Heart left ventricle (tissue), 16 donors: Measurements from ENCODE around the gene AGPAT2. TPM values are rescaled to one million over a fixed set of nuclear protein-coding genes. Genes with fewer than 3 reads are reported as not detected.

Experiments used
- ATAC-seq, 4 donors: fragments of 200-7000 bp; cut with Tn5 transposase; one replicate each; pipeline ENCODE4 v1.9.1; 2020 to 2022; ENCODE audit warnings: moderate library complexity in 4 of 4, mild to moderate bottlenecking in 3 of 4, moderate number of reproducible peaks in 1 of 4
- DNase-seq, 5 donors: peaks; one replicate each; pipeline ENCODE4 v3.0.0-alpha.2; 2020
- H3K27ac ChIP-seq, 12 donors: fragments of 200-600 bp; sonication (generic) in 4 of 12; one replicate each; pipeline versions ENCODE4 v1.5.0 to v1.8.0; 2016 to 2022; ENCODE audit warnings: mild to moderate bottlenecking in 2 of 12
- H3K27me3 ChIP-seq, 9 donors: fragments of 200-600 bp; sonication (generic) in 2 of 9; one replicate each; pipeline versions ENCODE4 v1.5.1 to v1.8.0; 2016 to 2022; ENCODE audit warnings: mild to moderate bottlenecking in 3 of 9
- H3K36me3 ChIP-seq, 9 donors: fragments of 200-600 bp; sonication (generic) in 2 of 9; one replicate each; pipeline versions ENCODE4 v1.5.0 to v1.8.0; 2018 to 2022; ENCODE audit warnings: mild to moderate bottlenecking in 2 of 9
- H3K4me1 ChIP-seq, 12 donors: fragments of 200-600 bp; sonication (generic) in 4 of 12; one replicate each; pipeline versions ENCODE4 v1.5.0 to v1.8.0; 2016 to 2022; ENCODE audit warnings: mild to moderate bottlenecking in 3 of 12
- H3K4me3 ChIP-seq, 12 donors: fragments of 200-600 bp; sonication (generic) in 4 of 12; one replicate each; pipeline versions ENCODE4 v1.5.0 to v1.8.0; 2017 to 2022; ENCODE audit warnings: mild to moderate bottlenecking in 9 of 12, moderate library complexity in 4 of 12
- H3K9me3 ChIP-seq, 12 donors: fragments of 200-600 bp; sonication (generic) in 4 of 12; one replicate each; pipeline versions ENCODE4 v1.5.0 to v1.8.0; 2016 to 2022; ENCODE audit warnings: mild to moderate bottlenecking in 1 of 12
- POLR2A ChIP-seq, 2 donors: fragments of 450-650 bp; IDR thresholded peaks; one replicate each; pipeline ENCODE4 v1.6.1; 2017; ENCODE audit warnings: antibody characterized with exemption in 2 of 2, mild to moderate bottlenecking in 2 of 2, moderate library complexity in 2 of 2
- WGBS, 4 donors: extraction: QIAGEN DNeasy Blood & Tissue Kit in 2 of 4; methylation state at CpG; one replicate each; pipeline versions ENCODE4 v1.1.5 to v1.1.7; 2013 to 2018; 5-methylcytosine and 5-hydroxymethylcytosine counted together
- intact Hi-C, 10 donors: fragments of 100-400 bp; cut with DNase I; formaldehyde crosslinking; loops; one replicate each; pipeline versions ENCODE4 v1.11.1 to v1.14.2; 2022
- polyA plus RNA-seq, 2 donors: library from polyadenylated mRNA; stranded (reverse); fragments of 200-250 nt; gene quantifications; one replicate each; pipeline ENCODE4 v1.2.3, GENCODE V29; 2013
- total RNA-seq, 9 donors: library from RNA; depleted of rRNA in 2 of 9; stranded (reverse); fragments of >200 nt in 2 of 9; fragmentation: NEBNext Ultra II Directional in 3 of 9; extraction: Animal tissue kit (Norgen Biotek cat#: 25700) in 3 of 9; gene quantifications; one replicate each; pipeline versions ENCODE4 v1.1.0 to v1.2.4, GENCODE V29; 2016 to 2023
- TF ChIP-seq, protein P1 (sequence below), 12 donors: fragments of 200-600 bp; sonication (generic) in 4 of 12; IDR thresholded peaks; one replicate each; pipeline versions ENCODE4 v1.5.0 to v1.8.0; 2018 to 2022; ENCODE audit warnings: antibody characterized with exemption in 12 of 12, mild to moderate bottlenecking in 5 of 12
- donor health status: ischemic (EF 13 %, LVEDD 7.1; RV severe dilation, severe dysfunction).
- donor health status: healthy with polysubstance abuse.
- donor health status: DM: no; HTN: yes; CAD: no.
- donor health status: DM: no; HTN: no; CAD: no.
- donor health status: ischemic (EF 25% LVEDD 6.9; RV normal size, moderate dysfunction).
- donor health status: ischemic (EF 25% LVEDD 5.7; RV mildly dilated, moderate dysfunction).
- donor health status: healthy.
- donor health status: DM: yes; HTN: yes; CAD: no.
- donor health status: ischemic (EF 35%, LVEDD 5.7; RV mildly dilated, moderate dysfunction).
- donor health status: nonischemic (EF 11% LVEDD 7.7; RV severe dilation, severe dysfunction).
- donor health status: DM: yes; HTN: yes; CAD: no.
- donor health status: PGD.
- donor health status: ischemic (EF 29% LVEDD 5.4; RV normal size, mild dysfunction).
- donor health status: nonischemic (EF 23%, LVEDD 6.1; RV moderate dilation, normal function).

The AGPAT2 gene
- total and polyA plus RNA-seq, 11 donors, result 52.4 to 122 (median 69.3) TPM

GRCh38 chr9:136629879-136630661, 57.2 kb downstream of the AGPAT2 start:
- TF ChIP-seq POLR2A (IDR thresholded peaks at IDR 0.05), result no peak
- TF ChIP-seq, protein P1, sequence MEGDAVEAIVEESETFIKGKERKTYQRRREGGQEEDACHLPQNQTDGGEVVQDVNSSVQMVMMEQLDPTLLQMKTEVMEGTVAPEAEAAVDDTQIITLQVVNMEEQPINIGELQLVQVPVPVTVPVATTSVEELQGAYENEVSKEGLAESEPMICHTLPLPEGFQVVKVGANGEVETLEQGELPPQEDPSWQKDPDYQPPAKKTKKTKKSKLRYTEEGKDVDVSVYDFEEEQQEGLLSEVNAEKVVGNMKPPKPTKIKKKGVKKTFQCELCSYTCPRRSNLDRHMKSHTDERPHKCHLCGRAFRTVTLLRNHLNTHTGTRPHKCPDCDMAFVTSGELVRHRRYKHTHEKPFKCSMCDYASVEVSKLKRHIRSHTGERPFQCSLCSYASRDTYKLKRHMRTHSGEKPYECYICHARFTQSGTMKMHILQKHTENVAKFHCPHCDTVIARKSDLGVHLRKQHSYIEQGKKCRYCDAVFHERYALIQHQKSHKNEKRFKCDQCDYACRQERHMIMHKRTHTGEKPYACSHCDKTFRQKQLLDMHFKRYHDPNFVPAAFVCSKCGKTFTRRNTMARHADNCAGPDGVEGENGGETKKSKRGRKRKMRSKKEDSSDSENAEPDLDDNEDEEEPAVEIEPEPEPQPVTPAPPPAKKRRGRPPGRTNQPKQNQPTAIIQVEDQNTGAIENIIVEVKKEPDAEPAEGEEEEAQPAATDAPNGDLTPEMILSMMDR (IDR thresholded peaks at IDR 0.05), result peak; percentile 31 to 61 (median 46)
- no peak overlapping the region for H3K27ac ChIP-seq
- no peaks in the 10 kb centered on the region for H3K9me3 ChIP-seq
- intact Hi-C loops, result loop anchor here in 7 of 10 donors (1.0 to 10.0 kb wide), 5 partner anchors 83 to 142 kb away; partner anchors contain the start of gene NOTCH1 (in 2 of the 7)
- ATAC-seq (peak in 3 of 4 donors; percentile 49 to 73 (median 60)), DNase-seq (peak; percentile 40 to 86 (median 61))
- no peak overlapping the region for H3K4me3 ChIP-seq
- WGBS, 4 donors, result 44 to 54% (median 46%) methylated on average over 19 of the region's 19 CpGs
- peaks cover 0 to 41% (median 24%) of the 10 kb centered on the region in 12 donors for H3K4me1 ChIP-seq
- H3K36me3 ChIP-seq, result no peaks in the 10 kb centered on the region
- peaks cover 0 to 3% (median 0%) of the 10 kb centered on the region in 9 donors for H3K27me3 ChIP-seq

- Histone ChIP-seq H3K27me3 (peaks cover 0 to 3% (median 0%) of the 10 kb centered on the region in 9 donors), H3K27ac (no peak overlapping the region), H3K36me3 (no peaks in the 10 kb centered on the region), H3K9me3 (no peaks in the 10 kb centered on the region), H3K4me1 (peaks cover 8 to 49% (median 32%) of the 10 kb centered on the region in 12 donors), H3K4me3 (no peak overlapping the region)
- DNase-seq (peak in 4 of 5 donors; percentile 16 to 46 (median 22)), ATAC-seq (no peak)
- intact Hi-C loops, result loop anchor here in 5 of 10 donors (5.0 to 10.0 kb wide), 3 partner anchors 82 to 87 kb away; partner anchors contain the start of gene NOTCH1 (in 2 of the 5)
- WGBS, 4 donors, result 84 to 96% (median 87%) methylated on average over 9 to 22 of the region's 22 CpGs
- TF ChIP-seq POLR2A (IDR thresholded peaks at IDR 0.05), result no peak
Observed at GRCh38 chr9:136629001-136629878, 58.0 kb downstream of the AGPAT2 start.

DNA sequence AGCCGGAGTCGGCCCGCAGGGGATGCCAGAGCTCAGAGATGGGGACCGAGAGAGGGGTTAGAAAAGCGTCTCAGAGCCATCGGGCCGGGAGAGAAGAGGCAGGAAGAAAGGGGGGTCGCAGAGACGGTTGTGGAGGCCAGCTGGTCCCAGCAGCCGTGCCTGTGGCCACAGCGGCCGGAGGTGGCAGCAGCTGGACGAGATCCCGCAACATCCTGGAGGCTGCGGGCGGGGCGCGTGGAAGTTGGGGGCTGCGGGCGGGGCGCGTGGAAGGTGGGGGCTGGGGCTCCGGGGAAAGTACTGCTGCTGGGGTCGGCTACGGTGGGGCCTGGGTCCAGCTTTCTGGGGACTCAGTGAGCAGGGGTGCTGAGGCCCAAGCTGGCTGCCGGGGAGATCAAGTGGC, 59.0 kb downstream of the AGPAT2 start:
- peaks cover 0 to 3% (median 0%) of the 10 kb centered on the region in 9 donors for H3K27me3 ChIP-seq
- intact Hi-C loops, result loop anchor here in 5 of 10 donors (1.0 to 10.0 kb wide), 4 partner anchors 81 to 144 kb away; partner anchors contain the start of gene NOTCH1 (in 2 of the 5)
- H3K4me3 ChIP-seq, result no peak overlapping the region
- 66 to 72% (median 68%) methylated on average over 26 of the region's 26 CpGs for WGBS, 4 donors
- H3K4me1 ChIP-seq, result peaks cover 8 to 59% (median 40%) of the 10 kb centered on the region in 12 donors
- no peaks in the 10 kb centered on the region for H3K9me3 ChIP-seq
- TF ChIP-seq POLR2A (IDR thresholded peaks at IDR 0.05), result no peak
- TF ChIP-seq, protein P1 (IDR thresholded peaks at IDR 0.05), result no peak
- no peaks in the 10 kb centered on the region for H3K36me3 ChIP-seq
- no peak overlapping the region for H3K27ac ChIP-seq
- no peak for ATAC-seq
- DNase-seq, result peak in 2 of 5 donors; percentile 24 to 53

DNA sequence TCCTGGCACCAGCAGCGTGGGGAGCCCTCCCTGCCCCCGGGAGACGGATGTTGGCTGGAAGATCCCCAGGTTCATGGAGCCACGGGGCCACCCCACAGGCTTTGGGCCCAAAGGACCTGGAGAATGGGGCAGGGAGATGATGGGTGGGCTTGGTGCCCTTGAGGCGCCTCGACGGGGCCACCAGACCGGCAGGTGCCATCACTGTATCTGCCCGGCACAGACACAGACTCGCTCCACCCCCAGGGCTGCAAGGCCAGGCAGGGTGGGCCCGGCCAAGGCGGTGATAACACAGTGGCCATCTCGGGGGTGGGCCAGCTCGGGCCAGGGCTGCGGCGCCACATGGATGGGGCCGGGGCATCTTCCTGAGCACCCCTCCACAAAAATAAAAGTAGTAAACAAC, 59.6 kb downstream of the AGPAT2 start:
- 88 to 96% (median 93%) methylated on average over 13 to 17 of the region's 17 CpGs for WGBS, 4 donors
- DNase-seq (peak in 2 of 5 donors; percentile 24 to 66), ATAC-seq (no peak)
- no peaks in the 10 kb centered on the region for H3K9me3 ChIP-seq
- H3K36me3 ChIP-seq, result no peaks in the 10 kb centered on the region
- intact Hi-C loops, result loop anchor here in 6 of 10 donors (1.0 to 10.0 kb wide), 5 partner anchors 80 to 143 kb away; partner anchors contain the start of gene NOTCH1 (in 2 of the 6)
- H3K27me3 ChIP-seq, result peaks cover 0 to 3% (median 0%) of the 10 kb centered on the region in 9 donors
- no peak overlapping the region for H3K27ac ChIP-seq
- no peak for TF ChIP-seq POLR2A (IDR thresholded peaks at IDR 0.05)
- TF ChIP-seq, protein P1 (IDR thresholded peaks at IDR 0.05), result no peak
- peaks cover 8 to 59% (median 41%) of the 10 kb centered on the region in 12 donors for H3K4me1 ChIP-seq
- H3K4me3 ChIP-seq, result no peak overlapping the region
